VCaP (cell line): Measurements from ENCODE around the gene GALNT9.

ENCODE experiments used
- H3K27ac ChIP-seq: fragments of 450-650 bp; 2 replicates; pipeline ENCODE4 v1.5.1; 2017
- TF ChIP-seq, protein P1 (sequence below): fragments of 450-650 bp; conservative IDR thresholded peaks from 2 replicates; pipeline ENCODE4 v1.5.1; 2017; ENCODE audit warnings: mild to moderate bottlenecking, moderate library complexity

Gene GALNT9

DNA sequence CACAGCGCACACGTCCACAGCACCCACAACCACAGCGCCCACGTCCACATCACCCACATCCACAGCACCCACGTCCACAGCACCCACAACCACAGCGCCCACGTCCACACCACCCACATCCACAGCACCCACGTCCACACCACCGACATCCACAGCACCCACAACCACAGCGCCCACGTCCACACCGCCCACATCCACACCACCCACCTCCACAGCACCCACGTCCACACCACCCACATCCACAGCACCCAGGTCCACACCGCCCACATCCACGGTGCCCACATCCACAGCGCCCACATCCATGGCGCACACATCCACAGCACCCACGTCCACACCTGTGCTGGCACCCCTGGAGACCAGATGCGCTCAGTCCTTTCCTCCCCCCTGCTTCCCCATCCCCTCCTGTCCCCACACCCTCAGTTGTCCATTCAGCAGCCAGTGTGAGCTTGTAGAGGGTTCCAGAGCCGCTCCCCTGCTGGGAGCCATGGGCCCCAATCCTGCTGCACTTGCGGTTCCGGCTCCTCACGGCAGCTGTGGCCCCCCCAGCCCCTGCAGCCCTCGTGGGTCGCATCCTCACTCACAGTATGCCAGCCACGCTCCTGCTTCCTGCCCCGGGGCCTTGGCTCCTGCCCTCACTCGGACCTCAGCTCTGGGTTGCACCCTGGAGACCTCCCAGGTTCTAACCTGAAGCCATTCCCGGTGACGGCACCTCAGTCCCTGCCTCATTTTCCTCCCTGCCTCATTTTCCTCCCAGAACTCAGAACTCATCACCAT is 37.8 kb downstream of the GALNT9 start:
- TF ChIP-seq, protein P1, sequence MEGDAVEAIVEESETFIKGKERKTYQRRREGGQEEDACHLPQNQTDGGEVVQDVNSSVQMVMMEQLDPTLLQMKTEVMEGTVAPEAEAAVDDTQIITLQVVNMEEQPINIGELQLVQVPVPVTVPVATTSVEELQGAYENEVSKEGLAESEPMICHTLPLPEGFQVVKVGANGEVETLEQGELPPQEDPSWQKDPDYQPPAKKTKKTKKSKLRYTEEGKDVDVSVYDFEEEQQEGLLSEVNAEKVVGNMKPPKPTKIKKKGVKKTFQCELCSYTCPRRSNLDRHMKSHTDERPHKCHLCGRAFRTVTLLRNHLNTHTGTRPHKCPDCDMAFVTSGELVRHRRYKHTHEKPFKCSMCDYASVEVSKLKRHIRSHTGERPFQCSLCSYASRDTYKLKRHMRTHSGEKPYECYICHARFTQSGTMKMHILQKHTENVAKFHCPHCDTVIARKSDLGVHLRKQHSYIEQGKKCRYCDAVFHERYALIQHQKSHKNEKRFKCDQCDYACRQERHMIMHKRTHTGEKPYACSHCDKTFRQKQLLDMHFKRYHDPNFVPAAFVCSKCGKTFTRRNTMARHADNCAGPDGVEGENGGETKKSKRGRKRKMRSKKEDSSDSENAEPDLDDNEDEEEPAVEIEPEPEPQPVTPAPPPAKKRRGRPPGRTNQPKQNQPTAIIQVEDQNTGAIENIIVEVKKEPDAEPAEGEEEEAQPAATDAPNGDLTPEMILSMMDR = no peak
- no peak overlapping the region for H3K27ac ChIP-seq

DNA sequence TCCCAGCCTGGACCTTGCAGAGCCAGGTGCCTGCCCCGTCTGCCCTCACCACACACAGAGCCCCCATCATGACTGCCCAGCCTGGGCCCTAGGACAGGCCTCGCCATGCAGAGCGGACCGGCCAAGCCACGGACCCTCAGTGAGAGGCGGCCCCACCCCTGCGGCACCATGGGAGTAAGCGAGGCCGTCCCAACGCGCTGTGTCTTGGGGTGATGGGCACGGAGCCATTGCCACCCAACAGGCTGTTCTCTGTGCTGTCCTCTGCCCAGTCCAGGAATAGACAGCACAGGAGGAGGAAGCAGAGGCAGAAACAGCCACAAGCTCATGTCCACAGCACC is 39.2 kb downstream of the GALNT9 start:
- TF ChIP-seq, protein P1 = no peak
- no peak overlapping the region for H3K27ac ChIP-seq

DNA sequence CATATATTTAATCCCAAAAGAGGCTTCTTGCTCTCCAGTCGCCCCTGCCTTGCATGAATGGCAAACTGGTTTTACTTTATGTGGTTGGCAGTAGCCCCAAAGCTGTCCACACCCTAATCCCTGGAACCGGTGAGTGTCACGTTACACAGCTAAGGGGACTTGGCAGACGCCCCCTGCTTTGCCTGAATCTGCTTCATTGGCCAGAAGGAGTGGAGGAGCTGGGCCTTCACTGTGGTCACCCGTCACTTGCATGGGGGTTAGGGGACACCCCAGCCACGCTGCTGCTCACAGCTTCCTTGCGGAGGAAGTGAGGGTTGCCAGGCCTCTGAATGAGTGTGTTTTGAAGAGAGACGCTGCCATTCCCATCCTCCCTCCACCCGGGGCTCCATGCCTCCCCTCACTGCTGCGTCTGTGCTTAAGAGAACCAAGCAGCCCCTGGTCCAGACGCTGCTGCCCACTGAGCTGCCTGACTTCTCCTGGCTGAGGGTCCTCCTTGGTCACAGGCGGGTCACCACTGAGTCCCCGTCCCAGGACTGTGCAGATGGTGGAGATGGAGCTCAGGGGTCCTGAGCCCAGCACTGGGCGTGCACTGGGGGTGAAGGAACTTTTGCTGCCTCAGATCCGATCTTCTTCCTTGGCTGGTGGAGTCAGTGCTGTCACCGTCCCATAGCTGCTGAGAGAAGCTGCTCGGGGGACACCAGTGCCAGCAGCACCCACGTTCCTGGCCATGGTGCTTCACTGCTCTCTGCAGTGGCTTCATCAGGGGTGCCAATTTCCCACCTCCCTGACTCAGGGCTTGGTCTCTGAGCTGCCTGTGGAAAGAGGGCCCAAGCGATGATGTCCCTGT is 39.8 kb downstream of the GALNT9 start:
- H3K27ac ChIP-seq = no peak overlapping the region
- TF ChIP-seq, protein P1 = no peak

DNA sequence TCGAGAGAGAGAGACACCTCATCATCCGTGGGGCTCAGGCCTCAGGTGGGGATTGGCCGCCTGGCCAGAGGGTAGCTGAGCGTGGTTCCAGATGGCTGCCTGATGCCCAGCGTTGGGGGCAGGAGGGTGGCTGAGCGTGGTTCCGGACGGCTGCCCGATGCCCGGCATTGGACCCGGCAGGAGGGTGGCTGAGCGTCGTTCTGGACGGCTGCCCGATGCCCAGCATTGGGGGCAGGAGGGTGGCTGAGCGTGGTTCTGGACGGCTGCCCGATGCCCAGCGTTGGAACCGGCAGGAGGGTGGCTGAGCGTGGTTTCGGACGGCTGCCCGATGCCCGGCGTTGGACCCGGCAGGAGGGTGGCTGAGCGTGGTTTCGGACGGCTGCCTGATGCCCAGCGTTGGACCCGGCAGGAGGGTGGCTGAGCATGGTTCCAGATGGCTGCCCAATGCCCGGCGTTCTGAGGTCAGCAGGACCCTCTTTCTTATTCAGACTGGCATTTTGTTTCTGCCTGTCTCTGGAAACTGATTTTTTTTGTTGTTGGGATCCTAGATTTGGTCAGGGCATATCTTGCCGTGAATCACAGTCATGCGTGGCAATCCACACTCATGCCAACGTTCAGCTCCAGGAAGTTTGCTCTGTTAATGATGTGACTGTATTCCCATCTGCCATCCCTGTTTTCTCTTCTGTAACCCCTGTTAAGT is 40.7 kb downstream of the GALNT9 start:
- TF ChIP-seq, protein P1 = no peak
- H3K27ac ChIP-seq = no peak overlapping the region

DNA sequence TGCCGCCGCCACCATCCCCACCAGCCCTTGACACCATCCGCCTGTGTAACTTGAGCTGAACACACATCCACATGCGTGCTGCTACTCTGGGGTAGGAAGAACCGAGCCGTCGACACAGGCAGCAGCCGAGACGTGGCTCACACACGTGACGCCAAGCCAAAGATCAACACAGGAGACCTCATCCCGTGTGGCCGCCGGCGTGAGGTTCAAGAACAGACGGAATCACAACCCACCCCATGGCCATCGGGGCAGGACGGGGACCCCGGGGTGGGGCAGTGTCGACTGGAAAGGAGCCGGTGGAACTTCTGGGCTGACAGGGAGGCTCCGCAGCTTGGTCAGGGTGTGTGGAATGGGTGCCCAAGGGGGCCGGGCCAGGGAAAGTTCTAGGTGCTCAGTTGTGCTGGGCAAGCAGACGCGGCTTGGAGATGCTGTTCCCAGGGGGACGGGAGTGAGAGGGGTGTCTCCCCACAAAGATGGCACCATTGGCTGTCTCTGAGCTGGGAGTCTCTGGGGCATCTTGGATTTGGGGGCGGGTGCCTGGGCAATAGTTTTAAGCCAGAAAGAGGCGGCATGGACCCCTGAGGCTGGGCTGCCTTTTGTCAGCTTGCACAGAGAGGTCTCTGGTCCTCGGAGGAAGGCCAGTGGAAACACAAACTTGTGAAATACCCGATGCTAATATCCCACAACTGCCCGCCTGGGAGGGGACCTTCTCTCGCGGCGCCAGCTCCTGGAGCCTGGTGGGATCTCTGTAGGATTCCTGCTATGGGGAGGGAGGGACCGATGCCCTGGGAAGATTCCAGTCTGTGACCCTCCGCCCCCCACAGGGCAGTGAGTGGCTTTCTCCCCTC is 41.8 kb downstream of the GALNT9 start:
- H3K27ac ChIP-seq = no peak overlapping the region
- TF ChIP-seq, protein P1 = no peak

DNA sequence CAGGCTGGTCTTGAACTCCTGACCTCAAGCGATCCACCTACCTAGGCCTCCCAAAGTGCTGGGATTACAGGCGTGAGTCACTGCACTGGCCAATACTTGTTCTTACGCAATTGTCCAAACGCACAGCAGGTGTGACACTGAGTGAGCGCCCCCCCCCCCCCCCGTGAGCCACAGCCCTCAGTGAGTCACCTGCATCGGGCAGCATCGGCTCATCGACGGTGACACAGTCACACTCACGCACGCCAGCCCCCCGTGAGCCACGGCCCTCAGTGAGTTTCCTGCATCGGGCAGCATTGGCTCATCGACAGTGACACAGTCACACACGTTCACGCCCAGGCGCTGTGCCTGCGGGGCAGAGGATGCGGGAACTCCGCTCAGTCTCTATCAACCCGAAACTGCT is 42.5 kb downstream of the GALNT9 start:
- TF ChIP-seq, protein P1 = no peak
- no peak overlapping the region for H3K27ac ChIP-seq
